ENCODE measurements around the gene DNAJC12. TPM values are rescaled to one million over a fixed set of nuclear protein-coding genes. Genes with fewer than 3 reads are reported as not detected.

DNAJC12 gene
- total RNA-seq, 2 experiments from 2014 or later = not detected

DNA sequence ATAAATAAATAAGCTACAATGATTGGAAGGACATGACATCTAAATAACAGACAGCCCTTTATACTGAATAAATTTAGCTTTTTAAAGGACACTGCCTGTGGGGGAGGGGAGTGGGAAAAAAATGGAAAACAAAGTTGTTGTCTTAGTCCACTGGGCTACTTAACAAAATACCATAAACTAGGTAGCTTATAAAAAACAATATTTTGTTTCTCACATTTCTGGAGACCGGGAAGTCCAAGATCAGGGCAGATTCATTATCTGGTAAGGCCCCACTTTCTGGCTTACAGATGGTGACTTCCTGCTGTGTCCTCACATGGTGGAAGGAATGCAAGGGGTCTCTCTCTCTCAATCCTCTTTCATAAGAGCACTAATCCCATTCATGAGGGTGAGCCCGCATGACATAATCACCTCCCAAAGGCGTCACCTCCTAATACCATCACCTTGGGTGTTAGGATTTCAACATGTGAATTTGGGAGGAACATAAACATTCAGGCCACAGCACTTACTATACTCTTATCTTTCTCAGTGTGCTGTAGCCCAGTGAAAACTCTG, 43.0 kb downstream of the DNAJC12 start:
- Mint-ChIP-seq H3K27me3 (no peaks in the 10 kb centered on the region), H3K4me3 (no peak overlapping the region), H3K4me1 (ENCODE audit: low read depth) (peaks cover 7% of the 10 kb centered on the region), H3K36me3 (ENCODE audit: low read depth) (no peaks in the 10 kb centered on the region), H3K27ac (no peak overlapping the region), H3K9me3 (no peaks in the 10 kb centered on the region)
- no peak for TF ChIP-seq CTCF (IDR thresholded peaks at IDR 0.05)
- CTCF ChIA-PET = no interaction called here
- no peak overlapping the region for H3K4me3 ChIP-seq (ENCODE audit: low read length)
- no peaks in the 10 kb centered on the region for H3K9me3 ChIP-seq (ENCODE audit: control insufficient read depth in 1 of 2, insufficient read depth in 1 of 2, low read length in 2 of 2)
- POLR2A ChIA-PET = no interaction called here
- intact Hi-C loops (cut with DNase I, micrococcal nuclease) = no loop called here
- H3K36me3 ChIP-seq (ENCODE audit: insufficient read depth, low read length) = no peaks in the 10 kb centered on the region
- ATAC-seq (ENCODE audit: poor library complexity) = no peak
- DNase-seq = no peak
- no peak overlapping the region for H3K27ac ChIP-seq (ENCODE audit: low read depth in 1 of 2, low read length in 2 of 2)
- no peaks in the 10 kb centered on the region for H3K27me3 ChIP-seq (ENCODE audit: control insufficient read depth in 1 of 2, insufficient read depth in 2 of 2, low read length in 2 of 2)
- peaks cover 7% of the 10 kb centered on the region for H3K4me1 ChIP-seq (ENCODE audit: insufficient read depth, low read length)

GRCh38 chr10:67794256-67794655, 43.7 kb downstream of the DNAJC12 start:
- H3K4me1 ChIP-seq (ENCODE audit: insufficient read depth, low read length) = peaks cover 7% of the 10 kb centered on the region
- intact Hi-C loops (cut with DNase I, micrococcal nuclease) = no loop called here
- DNase-seq = no peak
- ChIA-PET CTCF (no interaction called here), POLR2A (no interaction called here)
- Mint-ChIP-seq H3K9me3 (no peaks in the 10 kb centered on the region), H3K4me1 (ENCODE audit: low read depth) (peaks cover 7% of the 10 kb centered on the region), H3K27ac (no peak overlapping the region), H3K36me3 (ENCODE audit: low read depth) (no peaks in the 10 kb centered on the region), H3K27me3 (no peaks in the 10 kb centered on the region), H3K4me3 (no peak overlapping the region)
- H3K27ac ChIP-seq (ENCODE audit: low read depth in 1 of 2, low read length in 2 of 2) = no peak overlapping the region
- TF ChIP-seq CTCF (IDR thresholded peaks at IDR 0.05) = no peak
- no peak overlapping the region for H3K4me3 ChIP-seq (ENCODE audit: low read length)
- no peaks in the 10 kb centered on the region for H3K9me3 ChIP-seq (ENCODE audit: control insufficient read depth in 1 of 2, insufficient read depth in 1 of 2, low read length in 2 of 2)
- H3K27me3 ChIP-seq (ENCODE audit: control insufficient read depth in 1 of 2, insufficient read depth in 2 of 2, low read length in 2 of 2) = no peaks in the 10 kb centered on the region
- no peaks in the 10 kb centered on the region for H3K36me3 ChIP-seq (ENCODE audit: insufficient read depth, low read length)
- ATAC-seq (ENCODE audit: poor library complexity) = no peak

DNA sequence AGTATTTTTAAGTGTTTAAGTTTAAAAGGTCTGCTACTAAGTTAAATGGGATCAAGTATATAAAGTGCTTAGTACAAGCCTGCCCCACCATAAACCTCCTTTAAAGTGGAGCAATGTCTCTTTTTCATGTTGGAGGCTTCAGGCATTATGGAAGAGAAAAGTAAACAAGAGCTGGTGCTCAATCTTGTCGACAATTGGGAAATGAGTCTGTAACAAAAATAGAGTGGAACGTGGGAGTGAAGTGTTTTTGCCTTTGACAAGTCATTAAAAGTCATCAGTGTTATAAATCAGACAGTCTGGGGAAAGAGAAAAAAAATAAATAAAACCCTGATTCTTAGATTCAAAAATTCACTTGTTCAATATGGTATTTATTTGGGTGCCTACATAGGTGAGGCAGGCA, 44.7 kb downstream of the DNAJC12 start:
- Mint-ChIP-seq H3K4me1 (ENCODE audit: low read depth) (peaks cover 11% of the 10 kb centered on the region), H3K36me3 (ENCODE audit: low read depth) (no peaks in the 10 kb centered on the region), H3K9me3 (no peaks in the 10 kb centered on the region), H3K27ac (no peak overlapping the region), H3K27me3 (no peaks in the 10 kb centered on the region), H3K4me3 (no peak overlapping the region)
- DNase-seq = no peak
- ChIA-PET POLR2A (no interaction called here), CTCF (interaction anchor here (1.8 kb wide), 1 partner anchor 14 kb away, joined by 4 read pairs; no protein-coding TSS in a partner anchor)
- Histone ChIP-seq H3K36me3 (ENCODE audit: insufficient read depth, low read length) (no peaks in the 10 kb centered on the region), H3K4me3 (ENCODE audit: low read length) (no peak overlapping the region), H3K4me1 (ENCODE audit: insufficient read depth, low read length) (peaks cover 10% of the 10 kb centered on the region), H3K27ac (ENCODE audit: low read depth in 1 of 2, low read length in 2 of 2) (no peak overlapping the region), H3K9me3 (ENCODE audit: control insufficient read depth in 1 of 2, insufficient read depth in 1 of 2, low read length in 2 of 2) (no peaks in the 10 kb centered on the region), H3K27me3 (ENCODE audit: control insufficient read depth in 1 of 2, insufficient read depth in 2 of 2, low read length in 2 of 2) (no peaks in the 10 kb centered on the region)
- TF ChIP-seq CTCF (IDR thresholded peaks at IDR 0.05) = no peak
- ATAC-seq (ENCODE audit: poor library complexity) = no peak
- intact Hi-C loops (cut with DNase I, micrococcal nuclease) = no loop called here
